Keratinocyte (primary cell): ENCODE measurements around the gene HK1.

Experiments
- EZH2 ChIP-seq: IDR thresholded peaks from one replicate; pipeline ENCODE4 v1.6.1; 2012; ENCODE audit warnings: inconsistent platforms, mild to moderate bottlenecking, low read length, moderate library complexity
- TF ChIP-seq, protein P1 (sequence below), 3 experiments: IDR thresholded peaks in 1 of 3; conservative IDR thresholded peaks in 1 of 3; optimal IDR thresholded peaks in 1 of 3; 2 replicates in 2 of 3; 3 replicates in 1 of 3; pipeline versions ENCODE3 to v1.5.1; 2011; ENCODE audit warnings: low read length in 3 of 3, mild to moderate bottlenecking in 3 of 3, moderate library complexity in 2 of 3, control low read depth in 1 of 3, inconsistent platforms in 1 of 3; ENCODE audit not compliant: insufficient read depth in 2 of 3; ENCODE audit errors: extremely low read depth in 1 of 3

DNA sequence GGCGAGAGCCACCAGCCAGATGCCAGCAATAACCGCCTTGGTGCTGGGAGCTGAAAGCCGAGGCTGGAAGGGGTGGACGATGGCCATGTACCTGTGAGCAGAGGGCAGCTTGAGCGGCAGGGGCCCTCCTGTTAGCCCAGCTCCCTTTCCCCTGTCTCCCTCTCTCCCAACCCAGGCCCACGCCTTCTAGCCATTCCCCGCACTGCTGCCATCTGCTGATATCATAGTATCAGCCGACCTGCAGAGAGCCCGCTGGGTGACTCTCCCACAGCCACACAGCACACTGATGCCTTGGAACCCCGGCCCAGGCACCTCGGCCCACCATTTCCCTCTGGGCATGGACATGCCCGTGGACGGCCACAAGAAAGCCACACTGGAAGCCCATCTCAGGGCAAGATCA is 136.8 kb downstream of the HK1 start:
- TF ChIP-seq, protein P1, sequence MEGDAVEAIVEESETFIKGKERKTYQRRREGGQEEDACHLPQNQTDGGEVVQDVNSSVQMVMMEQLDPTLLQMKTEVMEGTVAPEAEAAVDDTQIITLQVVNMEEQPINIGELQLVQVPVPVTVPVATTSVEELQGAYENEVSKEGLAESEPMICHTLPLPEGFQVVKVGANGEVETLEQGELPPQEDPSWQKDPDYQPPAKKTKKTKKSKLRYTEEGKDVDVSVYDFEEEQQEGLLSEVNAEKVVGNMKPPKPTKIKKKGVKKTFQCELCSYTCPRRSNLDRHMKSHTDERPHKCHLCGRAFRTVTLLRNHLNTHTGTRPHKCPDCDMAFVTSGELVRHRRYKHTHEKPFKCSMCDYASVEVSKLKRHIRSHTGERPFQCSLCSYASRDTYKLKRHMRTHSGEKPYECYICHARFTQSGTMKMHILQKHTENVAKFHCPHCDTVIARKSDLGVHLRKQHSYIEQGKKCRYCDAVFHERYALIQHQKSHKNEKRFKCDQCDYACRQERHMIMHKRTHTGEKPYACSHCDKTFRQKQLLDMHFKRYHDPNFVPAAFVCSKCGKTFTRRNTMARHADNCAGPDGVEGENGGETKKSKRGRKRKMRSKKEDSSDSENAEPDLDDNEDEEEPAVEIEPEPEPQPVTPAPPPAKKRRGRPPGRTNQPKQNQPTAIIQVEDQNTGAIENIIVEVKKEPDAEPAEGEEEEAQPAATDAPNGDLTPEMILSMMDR (optimal IDR thresholded peaks at IDR 0.05 in 1 of 3, IDR thresholded peaks at IDR 0.05 in 1 of 3, conservative IDR thresholded peaks at IDR 0.05 in 1 of 3; ENCODE audit: extremely low read depth in 1 of 3, insufficient read depth in 2 of 3, low read length in 3 of 3), result no peak
- TF ChIP-seq EZH2, result no peak
